Measurements from ENCODE around the gene NCAPG2.

NCAPG2 gene

GRCh38 chr7:158735935-158736334 is 31.3 kb upstream of the NCAPG2 start:
- in situ Hi-C loops (cut with HindIII; ENCODE audit: low sequenced_read_pairs): no loop called here

- in situ Hi-C loops (cut with HindIII; ENCODE audit: low sequenced_read_pairs): no loop called here
Measured at GRCh38 chr7:158734861-158735260, 30.3 kb upstream of the NCAPG2 start.

- in situ Hi-C loops (cut with HindIII; ENCODE audit: low sequenced_read_pairs): no loop called here
Measured at GRCh38 chr7:158733775-158734494, 29.3 kb upstream of the NCAPG2 start.

GRCh38 chr7:158733220-158733519 is 28.6 kb upstream of the NCAPG2 start:
- in situ Hi-C loops (cut with HindIII; ENCODE audit: low sequenced_read_pairs): no loop called here

- in situ Hi-C loops (cut with HindIII; ENCODE audit: low sequenced_read_pairs): no loop called here
Measured at GRCh38 chr7:158732494-158733219, 28.1 kb upstream of the NCAPG2 start.

GRCh38 chr7:158731761-158732160 is 27.2 kb upstream of the NCAPG2 start:
- in situ Hi-C loops (cut with HindIII; ENCODE audit: low sequenced_read_pairs): no loop called here

- in situ Hi-C loops (cut with HindIII; ENCODE audit: low sequenced_read_pairs): no loop called here
Measured at GRCh38 chr7:158730383-158731346, 26.1 kb upstream of the NCAPG2 start.

GRCh38 chr7:158729646-158730382 is 25.2 kb upstream of the NCAPG2 start:
- in situ Hi-C loops (cut with HindIII; ENCODE audit: low sequenced_read_pairs): no loop called here

GRCh38 chr7:158728911-158729645 is 24.5 kb upstream of the NCAPG2 start:
- in situ Hi-C loops (cut with HindIII; ENCODE audit: low sequenced_read_pairs): no loop called here

- in situ Hi-C loops (cut with HindIII; ENCODE audit: low sequenced_read_pairs): no loop called here
Measured at GRCh38 chr7:158727690-158728089, 23.1 kb upstream of the NCAPG2 start.

GRCh38 chr7:158726277-158726807 is 21.7 kb upstream of the NCAPG2 start:
- in situ Hi-C loops (cut with HindIII; ENCODE audit: low sequenced_read_pairs): no loop called here

GRCh38 chr7:158725506-158725800 is 20.8 kb upstream of the NCAPG2 start:
- in situ Hi-C loops (cut with HindIII; ENCODE audit: low sequenced_read_pairs): no loop called here

- in situ Hi-C loops (cut with HindIII; ENCODE audit: low sequenced_read_pairs): no loop called here
Measured at GRCh38 chr7:158724658-158725505, 20.3 kb upstream of the NCAPG2 start.

GRCh38 chr7:158723714-158724385 is 19.2 kb upstream of the NCAPG2 start:
- in situ Hi-C loops (cut with HindIII; ENCODE audit: low sequenced_read_pairs): no loop called here

GRCh38 chr7:158723266-158723665 is 18.7 kb upstream of the NCAPG2 start:
- in situ Hi-C loops (cut with HindIII; ENCODE audit: low sequenced_read_pairs): no loop called here

- in situ Hi-C loops (cut with HindIII; ENCODE audit: low sequenced_read_pairs): no loop called here
Measured at GRCh38 chr7:158722574-158723237, 18.1 kb upstream of the NCAPG2 start.

- in situ Hi-C loops (cut with HindIII; ENCODE audit: low sequenced_read_pairs): no loop called here
Measured at GRCh38 chr7:158720112-158720511, 15.5 kb upstream of the NCAPG2 start.

GRCh38 chr7:158716802-158717201 is 12.2 kb upstream of the NCAPG2 start:
- in situ Hi-C loops (cut with HindIII; ENCODE audit: low sequenced_read_pairs): no loop called here
